ENCODE measurements around the gene TFAP2A.

DNA sequence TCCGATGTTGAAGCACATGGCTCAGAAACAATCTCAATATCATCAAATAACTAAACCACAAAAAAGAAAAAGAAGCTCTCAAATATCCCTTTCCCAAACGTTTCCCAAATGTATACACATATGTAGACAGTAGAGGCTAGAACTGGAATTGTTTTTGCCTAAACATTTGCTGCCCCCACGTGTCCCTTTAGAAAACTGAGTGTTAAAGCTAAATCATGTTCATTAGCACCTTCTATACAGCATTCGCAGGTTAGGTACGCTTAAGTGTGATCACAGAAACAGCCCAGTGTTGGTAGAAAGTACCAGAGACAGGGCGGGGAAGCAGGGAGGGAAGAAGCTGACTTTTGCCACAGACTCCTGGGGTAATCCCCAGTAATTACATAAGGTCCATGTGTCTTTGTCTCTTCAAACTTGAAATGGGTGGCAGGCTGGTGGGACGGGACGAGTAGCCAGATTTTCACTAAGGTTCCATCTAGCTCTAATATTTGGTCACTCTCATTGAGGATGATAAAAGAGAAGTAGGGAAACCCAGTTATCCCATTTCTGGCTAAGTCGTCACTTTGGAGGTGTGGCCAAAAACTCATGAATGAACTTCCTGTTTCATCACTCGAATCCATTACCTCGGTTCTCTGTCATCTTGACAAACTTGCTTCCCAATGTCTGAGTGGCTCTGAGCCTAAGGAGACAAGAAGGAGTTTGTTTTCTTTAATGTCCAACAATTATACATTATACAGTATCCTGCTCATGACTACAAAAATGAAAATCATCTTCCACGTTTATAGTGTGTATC, 15.0 kb upstream of the TFAP2A start:
- no peak for TF ChIP-seq ESRRA (CRISPR knock-in tag; IDR thresholded peaks at IDR 0.05; ENCODE audit: borderline replicate concordance)
- TF ChIP-seq, protein P1, sequence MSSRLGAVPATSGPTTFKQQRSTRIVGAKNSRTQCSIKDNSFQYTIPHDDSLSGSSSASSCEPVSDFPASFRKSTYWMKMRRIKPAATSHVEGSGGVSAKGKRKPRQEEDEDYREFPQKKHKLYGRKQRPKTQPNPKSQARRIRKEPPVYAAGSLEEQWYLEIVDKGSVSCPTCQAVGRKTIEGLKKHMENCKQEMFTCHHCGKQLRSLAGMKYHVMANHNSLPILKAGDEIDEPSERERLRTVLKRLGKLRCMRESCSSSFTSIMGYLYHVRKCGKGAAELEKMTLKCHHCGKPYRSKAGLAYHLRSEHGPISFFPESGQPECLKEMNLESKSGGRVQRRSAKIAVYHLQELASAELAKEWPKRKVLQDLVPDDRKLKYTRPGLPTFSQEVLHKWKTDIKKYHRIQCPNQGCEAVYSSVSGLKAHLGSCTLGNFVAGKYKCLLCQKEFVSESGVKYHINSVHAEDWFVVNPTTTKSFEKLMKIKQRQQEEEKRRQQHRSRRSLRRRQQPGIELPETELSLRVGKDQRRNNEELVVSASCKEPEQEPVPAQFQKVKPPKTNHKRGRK (CRISPR knock-in tag; IDR thresholded peaks at IDR 0.05; ENCODE audit: borderline replicate concordance) = no peak
- TF ChIP-seq CTCF (IDR thresholded peaks at IDR 0.05) = peak; percentile 22; the same call in 1 of the 2 replicates
- TF ChIP-seq, protein P2, sequence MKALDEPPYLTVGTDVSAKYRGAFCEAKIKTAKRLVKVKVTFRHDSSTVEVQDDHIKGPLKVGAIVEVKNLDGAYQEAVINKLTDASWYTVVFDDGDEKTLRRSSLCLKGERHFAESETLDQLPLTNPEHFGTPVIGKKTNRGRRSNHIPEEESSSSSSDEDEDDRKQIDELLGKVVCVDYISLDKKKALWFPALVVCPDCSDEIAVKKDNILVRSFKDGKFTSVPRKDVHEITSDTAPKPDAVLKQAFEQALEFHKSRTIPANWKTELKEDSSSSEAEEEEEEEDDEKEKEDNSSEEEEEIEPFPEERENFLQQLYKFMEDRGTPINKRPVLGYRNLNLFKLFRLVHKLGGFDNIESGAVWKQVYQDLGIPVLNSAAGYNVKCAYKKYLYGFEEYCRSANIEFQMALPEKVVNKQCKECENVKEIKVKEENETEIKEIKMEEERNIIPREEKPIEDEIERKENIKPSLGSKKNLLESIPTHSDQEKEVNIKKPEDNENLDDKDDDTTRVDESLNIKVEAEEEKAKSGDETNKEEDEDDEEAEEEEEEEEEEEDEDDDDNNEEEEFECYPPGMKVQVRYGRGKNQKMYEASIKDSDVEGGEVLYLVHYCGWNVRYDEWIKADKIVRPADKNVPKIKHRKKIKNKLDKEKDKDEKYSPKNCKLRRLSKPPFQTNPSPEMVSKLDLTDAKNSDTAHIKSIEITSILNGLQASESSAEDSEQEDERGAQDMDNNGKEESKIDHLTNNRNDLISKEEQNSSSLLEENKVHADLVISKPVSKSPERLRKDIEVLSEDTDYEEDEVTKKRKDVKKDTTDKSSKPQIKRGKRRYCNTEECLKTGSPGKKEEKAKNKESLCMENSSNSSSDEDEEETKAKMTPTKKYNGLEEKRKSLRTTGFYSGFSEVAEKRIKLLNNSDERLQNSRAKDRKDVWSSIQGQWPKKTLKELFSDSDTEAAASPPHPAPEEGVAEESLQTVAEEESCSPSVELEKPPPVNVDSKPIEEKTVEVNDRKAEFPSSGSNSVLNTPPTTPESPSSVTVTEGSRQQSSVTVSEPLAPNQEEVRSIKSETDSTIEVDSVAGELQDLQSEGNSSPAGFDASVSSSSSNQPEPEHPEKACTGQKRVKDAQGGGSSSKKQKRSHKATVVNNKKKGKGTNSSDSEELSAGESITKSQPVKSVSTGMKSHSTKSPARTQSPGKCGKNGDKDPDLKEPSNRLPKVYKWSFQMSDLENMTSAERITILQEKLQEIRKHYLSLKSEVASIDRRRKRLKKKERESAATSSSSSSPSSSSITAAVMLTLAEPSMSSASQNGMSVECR (CRISPR knock-in tag; IDR thresholded peaks at IDR 0.05; ENCODE audit: borderline replicate concordance) = no peak
- TF ChIP-seq, protein P3, sequence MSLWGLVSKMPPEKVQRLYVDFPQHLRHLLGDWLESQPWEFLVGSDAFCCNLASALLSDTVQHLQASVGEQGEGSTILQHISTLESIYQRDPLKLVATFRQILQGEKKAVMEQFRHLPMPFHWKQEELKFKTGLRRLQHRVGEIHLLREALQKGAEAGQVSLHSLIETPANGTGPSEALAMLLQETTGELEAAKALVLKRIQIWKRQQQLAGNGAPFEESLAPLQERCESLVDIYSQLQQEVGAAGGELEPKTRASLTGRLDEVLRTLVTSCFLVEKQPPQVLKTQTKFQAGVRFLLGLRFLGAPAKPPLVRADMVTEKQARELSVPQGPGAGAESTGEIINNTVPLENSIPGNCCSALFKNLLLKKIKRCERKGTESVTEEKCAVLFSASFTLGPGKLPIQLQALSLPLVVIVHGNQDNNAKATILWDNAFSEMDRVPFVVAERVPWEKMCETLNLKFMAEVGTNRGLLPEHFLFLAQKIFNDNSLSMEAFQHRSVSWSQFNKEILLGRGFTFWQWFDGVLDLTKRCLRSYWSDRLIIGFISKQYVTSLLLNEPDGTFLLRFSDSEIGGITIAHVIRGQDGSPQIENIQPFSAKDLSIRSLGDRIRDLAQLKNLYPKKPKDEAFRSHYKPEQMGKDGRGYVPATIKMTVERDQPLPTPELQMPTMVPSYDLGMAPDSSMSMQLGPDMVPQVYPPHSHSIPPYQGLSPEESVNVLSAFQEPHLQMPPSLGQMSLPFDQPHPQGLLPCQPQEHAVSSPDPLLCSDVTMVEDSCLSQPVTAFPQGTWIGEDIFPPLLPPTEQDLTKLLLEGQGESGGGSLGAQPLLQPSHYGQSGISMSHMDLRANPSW (CRISPR knock-in tag; conservative IDR thresholded peaks at IDR 0.05; ENCODE audit: low read depth) = no peak
- no peak for TF ChIP-seq TP53 (CRISPR knock-in tag; IDR thresholded peaks at IDR 0.05)
- no peak for TF ChIP-seq SP1 (CRISPR knock-in tag; conservative IDR thresholded peaks at IDR 0.05)
- TF ChIP-seq, protein P4, sequence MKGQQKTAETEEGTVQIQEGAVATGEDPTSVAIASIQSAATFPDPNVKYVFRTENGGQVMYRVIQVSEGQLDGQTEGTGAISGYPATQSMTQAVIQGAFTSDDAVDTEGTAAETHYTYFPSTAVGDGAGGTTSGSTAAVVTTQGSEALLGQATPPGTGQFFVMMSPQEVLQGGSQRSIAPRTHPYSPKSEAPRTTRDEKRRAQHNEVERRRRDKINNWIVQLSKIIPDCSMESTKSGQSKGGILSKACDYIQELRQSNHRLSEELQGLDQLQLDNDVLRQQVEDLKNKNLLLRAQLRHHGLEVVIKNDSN (CRISPR knock-in tag; IDR thresholded peaks at IDR 0.05) = no peak
- TF ChIP-seq SMAD3 (CRISPR knock-in tag; IDR thresholded peaks at IDR 0.05; ENCODE audit: borderline replicate concordance) = no peak
- TF ChIP-seq, protein P5, sequence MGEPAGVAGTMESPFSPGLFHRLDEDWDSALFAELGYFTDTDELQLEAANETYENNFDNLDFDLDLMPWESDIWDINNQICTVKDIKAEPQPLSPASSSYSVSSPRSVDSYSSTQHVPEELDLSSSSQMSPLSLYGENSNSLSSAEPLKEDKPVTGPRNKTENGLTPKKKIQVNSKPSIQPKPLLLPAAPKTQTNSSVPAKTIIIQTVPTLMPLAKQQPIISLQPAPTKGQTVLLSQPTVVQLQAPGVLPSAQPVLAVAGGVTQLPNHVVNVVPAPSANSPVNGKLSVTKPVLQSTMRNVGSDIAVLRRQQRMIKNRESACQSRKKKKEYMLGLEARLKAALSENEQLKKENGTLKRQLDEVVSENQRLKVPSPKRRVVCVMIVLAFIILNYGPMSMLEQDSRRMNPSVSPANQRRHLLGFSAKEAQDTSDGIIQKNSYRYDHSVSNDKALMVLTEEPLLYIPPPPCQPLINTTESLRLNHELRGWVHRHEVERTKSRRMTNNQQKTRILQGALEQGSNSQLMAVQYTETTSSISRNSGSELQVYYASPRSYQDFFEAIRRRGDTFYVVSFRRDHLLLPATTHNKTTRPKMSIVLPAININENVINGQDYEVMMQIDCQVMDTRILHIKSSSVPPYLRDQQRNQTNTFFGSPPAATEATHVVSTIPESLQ (CRISPR knock-in tag; IDR thresholded peaks at IDR 0.05) = no peak
- TF ChIP-seq GABPB1 (CRISPR knock-in tag; IDR thresholded peaks at IDR 0.05) = no peak
- no peak for TF ChIP-seq FOXP1 (CRISPR knock-in tag; IDR thresholded peaks at IDR 0.05; ENCODE audit: borderline replicate concordance)
- no peak for TF ChIP-seq NR1H2 (CRISPR knock-in tag; IDR thresholded peaks at IDR 0.05)
- TF ChIP-seq CREB1 (CRISPR knock-in tag; IDR thresholded peaks at IDR 0.05) = no peak

All from WTC11 (cell line).